ENCODE data around the gene IL26.

GRCh38 chr12:68270358-68270757 lies 44.7 kb upstream of the IL26 start:
- TF ChIP-seq CTCF (optimal IDR thresholded peaks at IDR 0.05 in 1 of 3, IDR thresholded peaks at IDR 0.05 in 1 of 3, conservative IDR thresholded peaks at IDR 0.05 in 1 of 3; ENCODE audit: extremely low read depth in 1 of 3, insufficient read depth in 2 of 3, low read length in 3 of 3) (no peak), EZH2 (IDR thresholded peaks at IDR 0.05; ENCODE audit: low read length) (no peak)
